Calu3 (cell line): ENCODE results near the gene CYTH1. TPM values are rescaled to one million over a fixed set of nuclear protein-coding genes. Genes with fewer than 3 reads are reported as not detected.

ENCODE experiments used
- BruUV-seq: library from RNA; stranded (reverse); fragments of 400-500 nt; replicated peaks from 2 replicates; lab custom pipeline; 2021; lab: Mats Ljungman, UMichigan
- CTCF ChIA-PET: fragments of 300-600 bp; sonication (Branson Sonifier 250); formaldehyde crosslinking; loops from one replicate; lab custom pipeline; 2022; ENCODE audit warnings: antibody characterized with exemption; lab: Charles Lee
- DNase-seq: peaks from one replicate; pipeline ENCODE4 v3.0.0; 2022
- H3K27ac Mint-ChIP-seq: one replicate; pipeline ENCODE4 v1.8.0; 2022; ENCODE audit warnings: mixed read lengths; ENCODE audit not compliant: unreplicated experiment
- H3K27me3 Mint-ChIP-seq: one replicate; pipeline ENCODE4 v1.8.0; 2022; ENCODE audit warnings: mixed read lengths; ENCODE audit not compliant: unreplicated experiment
- H3K36me3 Mint-ChIP-seq: one replicate; pipeline ENCODE4 v1.8.0; 2022; ENCODE audit warnings: mild to moderate bottlenecking, moderate library complexity, mixed read lengths; ENCODE audit not compliant: insufficient read depth, unreplicated experiment
- H3K4me1 Mint-ChIP-seq: one replicate; pipeline ENCODE4 v1.8.0; 2022; ENCODE audit warnings: mild to moderate bottlenecking, low read depth, mixed read lengths; ENCODE audit not compliant: unreplicated experiment
- H3K4me3 Mint-ChIP-seq: one replicate; pipeline ENCODE4 v1.8.0; 2022; ENCODE audit warnings: mild to moderate bottlenecking, low read depth, moderate library complexity, mixed read lengths; ENCODE audit not compliant: unreplicated experiment
- H3K9me3 Mint-ChIP-seq: one replicate; pipeline ENCODE4 v1.8.0; 2022; ENCODE audit warnings: low read depth, mixed read lengths; ENCODE audit not compliant: unreplicated experiment
- CTCF ChIP-seq: fragments of 200-600 bp; IDR thresholded peaks from one replicate; pipeline ENCODE4 v1.8.0; 2022; ENCODE audit warnings: antibody characterized with exemption; ENCODE audit not compliant: unreplicated experiment
- intact Hi-C: fragments of 100-400 bp; cut with micrococcal nuclease; formaldehyde crosslinking; loops from one replicate; pipeline ENCODE4 v1.10.0; 2022; ENCODE audit not compliant: unreplicated experiment
- total RNA-seq: library from RNA; stranded (reverse); gene quantifications from 2 replicates; pipeline ENCODE4 v1.2.3, GENCODE V29; 2022

The CYTH1 gene
- total RNA-seq, 1 experiment from 2014 or later, result 40.5 TPM

- Mint-ChIP-seq H3K4me3 (no peak overlapping the region), H3K27me3 (peaks cover 13% of the 10 kb centered on the region), H3K27ac (no peak overlapping the region), H3K4me1 (peaks cover 7% of the 10 kb centered on the region), H3K36me3 (no peaks in the 10 kb centered on the region), H3K9me3 (no peaks in the 10 kb centered on the region)
- DNase-seq, result no peak
- no TSS peak for BruUV-seq
- intact Hi-C loops, result no loop called here
- CTCF ChIA-PET, result interaction anchor here (0.6 kb wide), 2 partner anchors 35 to 187 kb away, joined by 4 to 5 read pairs; no protein-coding TSS in a partner anchor
- TF ChIP-seq CTCF, result no peak
Measured at GRCh38 chr17:78655251-78655940, 126.7 kb downstream of the CYTH1 start.

DNA sequence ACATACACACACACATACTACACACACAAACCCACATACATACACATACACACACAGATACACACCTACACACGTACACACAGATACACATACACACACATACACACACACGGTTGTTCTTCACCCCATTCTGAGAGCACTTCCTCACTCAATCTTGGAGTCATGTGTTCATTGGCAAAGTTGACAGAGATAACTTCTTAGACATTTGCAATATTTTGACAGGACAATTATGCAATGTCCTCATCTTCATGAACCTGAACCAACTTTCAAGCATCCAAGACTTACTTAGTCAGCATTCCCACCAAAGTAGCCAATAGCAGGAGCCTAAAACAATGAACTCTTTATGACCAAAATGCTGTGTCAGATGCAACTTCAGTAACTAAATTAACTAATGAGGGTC is 127.7 kb downstream of the CYTH1 start:
- H3K4me3 Mint-ChIP-seq, result no peak overlapping the region
- no TSS peak for BruUV-seq
- H3K27ac Mint-ChIP-seq, result no peak overlapping the region
- CTCF ChIA-PET, result interaction anchor here (0.6 kb wide), 1 partner anchor 185 kb away, joined by 5 read pairs; no protein-coding TSS in a partner anchor
- H3K27me3 Mint-ChIP-seq, result peaks cover 13% of the 10 kb centered on the region
- no peak for DNase-seq
- no peaks in the 10 kb centered on the region for H3K4me1 Mint-ChIP-seq
- H3K36me3 Mint-ChIP-seq, result no peaks in the 10 kb centered on the region
- TF ChIP-seq CTCF, result no peak
- H3K9me3 Mint-ChIP-seq, result no peaks in the 10 kb centered on the region
- intact Hi-C loops, result no loop called here

GRCh38 chr17:78653382-78653781 is 128.7 kb downstream of the CYTH1 start:
- no peak for TF ChIP-seq CTCF
- CTCF ChIA-PET, result interaction anchor here (0.5 to 0.9 kb wide), 3 partner anchors 8 to 162 kb away, joined by 3 to 4 read pairs (median 3); no protein-coding TSS in a partner anchor
- H3K4me3 Mint-ChIP-seq, result no peak overlapping the region
- H3K9me3 Mint-ChIP-seq, result peaks cover 2% of the 10 kb centered on the region
- no peak overlapping the region for H3K27ac Mint-ChIP-seq
- BruUV-seq, result no TSS peak
- intact Hi-C loops, result no loop called here
- peaks cover 15% of the 10 kb centered on the region for H3K27me3 Mint-ChIP-seq
- no peaks in the 10 kb centered on the region for H3K4me1 Mint-ChIP-seq
- H3K36me3 Mint-ChIP-seq, result no peaks in the 10 kb centered on the region
- DNase-seq, result no peak

DNA sequence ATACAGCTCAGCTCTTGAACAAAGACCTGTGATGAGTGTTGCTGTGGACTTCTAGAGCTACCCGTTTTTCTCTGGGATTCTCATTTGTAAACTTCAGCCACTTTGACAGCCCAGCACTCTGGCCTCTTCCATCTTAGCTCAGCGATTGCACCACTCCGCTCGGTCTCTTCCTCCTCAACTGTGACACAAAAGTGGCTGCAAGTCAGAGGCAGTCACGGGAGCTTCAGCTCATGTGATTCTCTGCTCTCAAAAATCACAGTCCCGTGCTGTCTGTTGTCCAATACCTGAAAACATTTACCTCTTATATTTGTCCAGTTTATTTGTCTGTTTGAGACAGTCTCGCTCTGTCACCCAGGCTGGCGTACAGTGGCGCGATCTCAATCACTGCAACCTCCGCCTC is 129.2 kb downstream of the CYTH1 start:
- no peak for DNase-seq
- no peak for TF ChIP-seq CTCF
- no TSS peak for BruUV-seq
- no peaks in the 10 kb centered on the region for H3K36me3 Mint-ChIP-seq
- no peaks in the 10 kb centered on the region for H3K4me1 Mint-ChIP-seq
- H3K27me3 Mint-ChIP-seq, result peaks cover 20% of the 10 kb centered on the region
- intact Hi-C loops, result no loop called here
- H3K9me3 Mint-ChIP-seq, result peaks cover 2% of the 10 kb centered on the region
- H3K27ac Mint-ChIP-seq, result no peak overlapping the region
- CTCF ChIA-PET, result interaction anchor here (0.7 to 0.9 kb wide), 2 partner anchors 9 to 161 kb away, joined by 3 to 4 read pairs; no protein-coding TSS in a partner anchor
- no peak overlapping the region for H3K4me3 Mint-ChIP-seq
